Cortex of kidney (tissue), 1 donor: ENCODE measurements around the gene AGT.
"Not testable (repeated sequence)": the region's sequence is repeated elsewhere in the genome, so short reads cannot be mapped to it uniquely, and the experiment has no call there.

Experiments used
- DNase-seq: peaks from one replicate; lab custom pipeline; 2025; lab: John Stamatoyannopoulos, UW

AGT gene

DNA sequence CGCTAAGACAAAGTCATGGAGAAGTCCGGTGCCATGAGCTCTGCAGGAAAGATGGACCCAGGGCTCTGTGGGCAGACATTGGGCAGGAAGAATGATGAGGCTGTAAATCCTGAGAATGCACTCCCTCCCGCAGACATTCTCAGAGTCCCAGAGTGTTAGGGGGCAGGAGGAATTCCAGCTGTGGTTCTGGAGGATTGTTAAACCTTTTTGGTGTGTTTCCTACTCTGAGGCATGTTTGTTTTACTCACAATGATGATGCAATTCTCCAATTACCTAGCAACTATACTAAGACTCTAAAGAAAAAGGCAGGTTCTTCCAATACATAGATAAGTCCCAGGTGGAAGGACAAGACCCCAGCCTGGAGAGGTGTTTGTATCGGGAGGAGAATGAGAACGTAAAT lies 30.5 kb upstream of the AGT start:
- DNase-seq, result no peak

DNA sequence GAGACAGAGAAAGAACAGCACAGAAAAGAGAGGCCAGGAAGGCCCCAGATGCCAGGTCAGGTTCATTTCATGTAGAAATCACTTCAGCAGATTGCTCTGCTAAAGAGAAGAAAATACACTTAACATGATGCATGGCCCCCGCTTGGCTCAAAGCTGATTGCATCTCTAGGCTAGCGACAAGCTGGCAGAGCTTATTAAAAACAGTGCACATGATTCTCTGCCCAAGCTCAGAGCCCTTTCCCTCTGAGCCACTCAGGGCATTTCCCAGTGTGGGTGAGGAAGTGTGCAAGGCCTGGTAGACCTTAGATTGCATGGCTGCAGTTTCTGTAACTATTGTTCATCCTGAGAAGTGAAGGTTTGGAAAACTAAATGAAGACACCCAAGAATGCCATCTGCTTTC lies 30.0 kb upstream of the AGT start:
- no peak for DNase-seq

GRCh38 chr1:230739564-230740290 lies 25.8 kb upstream of the AGT start:
- no peak for DNase-seq

GRCh38 chr1:230737622-230738262 lies 23.8 kb upstream of the AGT start:
- DNase-seq, result no peak

DNA sequence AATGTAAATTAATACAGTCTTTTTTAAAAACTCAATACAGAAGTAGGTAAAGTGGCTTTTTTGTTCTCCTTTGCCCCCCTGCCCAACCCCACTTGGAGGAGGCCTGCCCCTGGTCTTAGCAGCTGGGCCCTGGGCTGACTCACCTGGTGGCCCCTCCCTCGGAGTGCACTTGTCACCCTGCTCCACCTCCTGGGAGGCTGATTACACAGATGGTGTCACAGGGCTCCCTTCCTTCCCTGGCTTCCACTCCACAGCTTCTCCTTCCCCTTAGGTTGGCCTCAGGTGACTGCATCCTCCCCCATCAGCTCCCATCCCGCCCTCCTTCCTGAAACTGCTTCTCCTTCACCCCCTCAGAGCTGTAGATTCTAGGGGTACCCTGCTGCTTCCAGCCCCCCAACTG lies 21.5 kb upstream of the AGT start:
- DNase-seq, result no peak

DNA sequence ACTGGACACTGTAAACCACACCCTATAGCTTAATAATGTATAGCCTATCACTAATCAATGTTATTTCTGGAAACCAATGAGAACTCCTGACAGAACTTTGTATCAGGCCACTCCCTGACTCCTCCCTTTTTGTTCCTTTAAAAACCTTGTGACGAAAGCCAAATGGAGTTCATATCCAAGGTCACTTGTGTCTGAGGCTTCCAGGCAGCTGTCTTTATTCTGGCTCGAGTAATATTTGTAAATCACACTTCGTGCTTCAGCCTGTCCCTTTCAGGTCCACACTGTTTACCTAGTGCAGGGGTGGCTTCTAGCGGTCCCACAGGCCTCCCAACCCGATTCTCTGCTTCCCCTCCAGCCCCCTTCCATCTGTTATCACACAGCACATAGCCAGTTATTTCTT lies 17.1 kb upstream of the AGT start:
- no peak for DNase-seq

DNA sequence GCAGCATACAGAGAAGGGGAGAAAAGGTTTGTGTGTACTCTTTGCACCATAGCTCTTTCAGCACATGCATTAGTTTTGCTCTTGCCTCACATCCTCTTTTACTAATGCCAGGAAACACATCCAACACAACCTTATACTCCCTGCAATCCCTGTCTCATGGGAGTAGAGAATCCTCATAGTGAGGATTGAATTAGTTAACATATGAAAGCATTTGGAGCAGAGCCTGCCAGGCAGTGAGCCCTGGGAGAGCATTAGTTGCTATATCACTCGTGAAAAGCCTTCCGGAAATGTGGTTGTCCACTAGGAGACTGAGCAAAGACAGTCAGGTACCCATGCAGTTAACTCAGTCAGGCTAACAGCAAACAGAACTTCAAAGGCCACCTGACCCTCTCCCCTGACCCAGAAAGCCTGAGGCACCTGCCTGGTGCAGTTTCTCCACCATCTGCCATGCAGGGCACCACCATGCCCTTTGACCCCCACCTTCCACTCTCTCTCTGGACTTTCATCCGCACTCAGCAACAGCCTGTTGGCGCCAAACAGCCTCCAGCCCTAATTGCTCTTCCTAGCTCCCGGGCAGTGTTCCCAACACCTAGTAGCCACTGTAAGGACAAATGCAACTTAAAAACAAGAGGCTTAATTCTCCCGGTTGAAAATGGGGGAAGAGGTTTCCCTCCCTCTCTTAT lies 14.9 kb upstream of the AGT start:
- no peak for DNase-seq

GRCh38 chr1:230725256-230726012 lies 11.5 kb upstream of the AGT start:
- DNase-seq, result no peak

GRCh38 chr1:230721849-230722522 lies 8.1 kb upstream of the AGT start:
- not testable (repeated sequence) for DNase-seq

GRCh38 chr1:230717251-230717650 lies 3.3 kb upstream of the AGT start:
- DNase-seq, result no peak

DNA sequence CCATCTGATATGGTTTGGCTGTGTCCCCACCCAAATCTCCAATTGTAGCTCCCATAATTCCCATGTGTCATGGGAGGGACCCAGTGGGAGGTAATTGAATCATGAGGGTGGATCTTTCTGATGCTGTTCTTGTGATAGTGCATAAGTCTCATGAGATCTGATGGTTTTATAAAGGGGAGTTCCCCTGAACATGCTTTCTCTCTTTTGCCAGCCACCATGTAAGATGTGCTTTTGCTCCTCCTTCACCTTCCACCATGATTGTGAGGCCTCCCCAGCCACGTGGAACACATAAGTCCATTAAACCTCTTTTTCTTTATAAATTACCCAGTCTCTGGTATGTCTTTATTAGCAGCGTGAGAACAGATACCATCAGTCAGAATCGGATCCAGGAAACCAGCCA lies 2.5 kb upstream of the AGT start:
- DNase-seq, result not testable (repeated sequence)

- no peak for DNase-seq
Measured at GRCh38 chr1:230715510-230715909, 1.6 kb upstream of the AGT start.

DNA sequence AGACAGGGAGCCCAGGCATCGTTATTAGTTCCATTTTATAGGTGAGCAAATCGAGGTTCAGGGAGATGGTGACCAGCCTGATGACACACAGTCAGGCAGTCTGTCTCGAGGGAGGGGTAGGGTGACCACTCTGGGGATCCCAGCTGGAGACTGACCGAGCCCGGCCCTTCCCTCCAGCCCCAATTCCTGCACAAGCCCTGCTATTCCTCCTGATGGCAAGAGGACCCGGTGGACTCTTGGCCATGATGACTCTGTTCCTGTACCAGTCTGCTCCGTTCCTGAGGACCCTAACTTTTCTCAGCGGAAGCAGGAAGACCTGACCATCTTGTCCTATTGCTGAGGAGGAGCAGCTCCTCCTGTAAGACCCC lies 391 bp downstream of the AGT start:
- no peak for DNase-seq

- no peak for DNase-seq
Measured at GRCh38 chr1:230713138-230713537, 784 bp downstream of the AGT start.

- DNase-seq, result no peak
Measured at GRCh38 chr1:230712470-230712942, 1.4 kb downstream of the AGT start.

GRCh38 chr1:230711245-230711644 lies 2.7 kb downstream of the AGT start:
- no peak for DNase-seq

GRCh38 chr1:230710543-230710904 lies 3.4 kb downstream of the AGT start:
- no peak for DNase-seq

DNA sequence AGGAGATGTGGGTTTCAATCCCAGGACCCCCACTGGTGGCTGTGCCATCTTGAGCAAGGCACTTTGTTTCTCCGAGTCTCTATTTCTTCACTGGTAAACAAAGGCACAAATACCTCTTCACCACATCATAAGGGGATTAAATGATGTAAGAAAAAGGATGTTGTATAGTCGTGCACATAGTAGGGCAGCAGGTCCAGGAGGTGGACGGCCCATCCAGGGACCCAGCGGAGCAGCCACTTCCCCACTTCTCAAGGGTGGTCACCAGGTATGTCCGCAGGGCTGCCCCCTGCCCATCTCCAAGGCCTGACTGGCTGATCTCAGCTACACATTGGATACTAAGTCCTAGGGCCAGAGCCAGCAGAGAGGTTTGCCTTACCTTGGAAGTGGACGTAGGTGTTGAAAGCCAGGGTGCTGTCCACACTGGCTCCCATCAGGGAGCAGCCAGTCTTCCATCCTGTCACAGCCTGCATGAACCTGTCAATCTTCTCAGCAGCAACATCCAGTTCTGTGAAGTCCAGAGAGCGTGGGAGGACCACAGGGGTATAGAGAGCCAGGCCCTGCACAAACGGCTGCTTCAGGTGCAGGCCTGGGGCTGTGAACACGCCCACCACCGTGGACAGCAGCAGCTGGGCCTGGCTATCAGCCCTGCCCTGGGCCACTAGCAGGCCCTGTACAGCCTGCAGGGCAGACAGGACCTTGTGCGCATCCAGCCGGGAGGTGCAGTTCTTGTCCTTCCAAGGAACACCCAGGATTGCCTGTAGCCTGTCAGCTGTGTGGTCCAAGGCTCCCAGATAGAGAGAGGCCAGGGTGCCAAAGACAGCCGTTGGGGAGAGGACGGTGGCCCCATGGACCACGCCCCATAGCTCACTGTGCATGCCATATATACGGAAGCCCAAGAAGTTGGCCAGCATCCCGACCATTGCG lies 4.0 kb downstream of the AGT start:
- no peak for DNase-seq

GRCh38 chr1:230708631-230709580 lies 5.0 kb downstream of the AGT start:
- no peak for DNase-seq
